Esophagus muscularis mucosa (tissue), 4 donors: ENCODE measurements around the gene TMEM131L. TPM values are rescaled to one million over a fixed set of nuclear protein-coding genes. Genes with fewer than 3 reads are reported as not detected.
"Not testable (repeated sequence)": the region's sequence is repeated elsewhere in the genome, so short reads cannot be mapped to it uniquely, and the experiment has no call there.

ENCODE experiments used
- DNase-seq: peaks from one replicate; pipeline ENCODE4 v3.0.0-alpha.2; 2017; ENCODE audit errors: extremely low spot score
- H3K27ac ChIP-seq, 4 donors: fragments of 200-600 bp; sonication (generic); replicated peaks in 1 of 4; 1 replicate in 3 of 4; 2 replicates in 1 of 4; pipeline ENCODE4 v1.5.1; 2016 to 2019; ENCODE audit warnings: mild to moderate bottlenecking in 1 of 4
- H3K27me3 ChIP-seq, 4 donors: fragments of 200-600 bp; sonication (generic); one replicate each; pipeline versions ENCODE4 v1.5.1 to v1.6.0; 2016 to 2019
- H3K36me3 ChIP-seq, 4 donors: fragments of 200-600 bp; sonication (generic); one replicate each; pipeline ENCODE4 v1.5.1; 2016 to 2019
- H3K4me1 ChIP-seq, 4 donors: fragments of 200-600 bp; sonication (generic); one replicate each; pipeline ENCODE4 v1.5.1; 2016 to 2019
- H3K4me3 ChIP-seq, 4 donors: fragments of 200-600 bp; sonication (generic); 1 replicate in 2 of 4; 2 replicates in 2 of 4; pipeline ENCODE4 v1.5.1; 2016 to 2019; ENCODE audit warnings: mild to moderate bottlenecking in 4 of 4, moderate library complexity in 1 of 4
- H3K9me3 ChIP-seq, 4 donors: fragments of 200-600 bp; sonication (generic); 1 replicate in 3 of 4; 2 replicates in 1 of 4; pipeline ENCODE4 v1.5.1; 2016 to 2019
- EP300 ChIP-seq: sonication (generic); formaldehyde crosslinking; IDR thresholded peaks from one replicate; pipeline ENCODE4 v1.6.1; 2017; ENCODE audit warnings: antibody characterized with exemption
- POLR2A ChIP-seq: fragments of 450-650 bp; IDR thresholded peaks from one replicate; pipeline ENCODE4 v1.6.1; 2017; ENCODE audit warnings: antibody characterized with exemption, moderate library complexity, mild to moderate bottlenecking, low read depth
- POLR2AphosphoS5 ChIP-seq, 2 donors: sonication (generic); formaldehyde crosslinking; IDR thresholded peaks; one replicate each; pipeline ENCODE4 v1.6.1; 2017; ENCODE audit warnings: antibody characterized with exemption in 2 of 2
- WGBS: methylation state at CpG from one replicate; pipeline ENCODE4 v1.1.5; 2018; 5-methylcytosine and 5-hydroxymethylcytosine counted together
- intact Hi-C: fragments of 100-400 bp; cut with DNase I; formaldehyde crosslinking; loops from one replicate; pipeline ENCODE4 v1.15.1; 2023
- total RNA-seq, 4 donors: library from RNA; depleted of rRNA; stranded (reverse); fragments of >200 nt; gene quantifications; one replicate each; pipeline versions ENCODE4 v1.1.0 to v1.2.1, GENCODE V29; 2016
- TF ChIP-seq, protein P1 (sequence below), 3 experiments: fragments of 200-600 bp in 2 of 3; fragments of 450-650 bp in 1 of 3; sonication (generic) in 2 of 3; IDR thresholded peaks; one replicate each; pipeline ENCODE4 v1.5.1; 2017 to 2019; ENCODE audit warnings: antibody characterized with exemption in 3 of 3, mild to moderate bottlenecking in 2 of 3, moderate library complexity in 1 of 3

The TMEM131L gene
- total RNA-seq, 4 donors from 2014 or later, result 10.3 to 16.3 (median 12.1) TPM

DNA sequence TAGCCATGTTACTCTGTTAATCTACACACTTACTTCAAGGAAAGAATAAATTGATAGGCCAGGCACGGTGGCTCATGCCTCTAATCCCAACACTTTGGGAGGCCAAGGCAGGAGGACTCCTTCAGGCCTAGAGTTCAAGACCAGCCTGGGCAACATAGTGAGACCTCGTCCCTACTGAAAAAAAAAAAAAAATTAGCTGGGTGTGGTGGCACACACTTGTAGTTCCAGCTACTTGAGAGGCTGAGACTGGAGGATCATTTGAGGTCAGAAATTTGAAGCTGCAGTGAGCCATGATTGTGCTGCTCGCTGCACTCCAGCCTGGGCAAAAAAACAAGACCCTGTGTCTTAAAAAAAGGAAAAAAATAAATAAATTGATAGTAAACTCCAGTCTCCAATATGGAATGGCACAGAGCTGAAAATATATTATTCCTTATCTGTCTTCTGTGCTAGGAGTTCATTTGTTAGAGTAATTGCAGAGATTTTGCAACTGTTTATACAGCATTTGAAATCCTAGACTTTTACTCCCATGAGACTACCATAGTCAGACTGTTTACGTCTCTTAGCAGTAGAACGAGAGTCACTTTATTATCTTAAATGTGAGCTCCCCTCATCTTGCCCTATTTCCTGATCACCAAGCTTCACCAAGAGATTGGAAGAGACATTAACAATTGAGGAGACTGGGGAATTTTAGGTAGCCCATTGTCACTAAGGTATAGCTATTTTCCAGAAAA lies 18.8 kb upstream of the TMEM131L start:
- H3K4me1 ChIP-seq, result peaks cover 6 to 17% (median 10%) of the 10 kb centered on the region in 4 donors
- no peaks in the 10 kb centered on the region for H3K9me3 ChIP-seq
- no peaks in the 10 kb centered on the region for H3K27me3 ChIP-seq
- no peak for TF ChIP-seq POLR2A
- no peak for TF ChIP-seq POLR2AphosphoS5 (IDR thresholded peaks at IDR 0.05)
- TF ChIP-seq EP300, result no peak
- TF ChIP-seq, protein P1, sequence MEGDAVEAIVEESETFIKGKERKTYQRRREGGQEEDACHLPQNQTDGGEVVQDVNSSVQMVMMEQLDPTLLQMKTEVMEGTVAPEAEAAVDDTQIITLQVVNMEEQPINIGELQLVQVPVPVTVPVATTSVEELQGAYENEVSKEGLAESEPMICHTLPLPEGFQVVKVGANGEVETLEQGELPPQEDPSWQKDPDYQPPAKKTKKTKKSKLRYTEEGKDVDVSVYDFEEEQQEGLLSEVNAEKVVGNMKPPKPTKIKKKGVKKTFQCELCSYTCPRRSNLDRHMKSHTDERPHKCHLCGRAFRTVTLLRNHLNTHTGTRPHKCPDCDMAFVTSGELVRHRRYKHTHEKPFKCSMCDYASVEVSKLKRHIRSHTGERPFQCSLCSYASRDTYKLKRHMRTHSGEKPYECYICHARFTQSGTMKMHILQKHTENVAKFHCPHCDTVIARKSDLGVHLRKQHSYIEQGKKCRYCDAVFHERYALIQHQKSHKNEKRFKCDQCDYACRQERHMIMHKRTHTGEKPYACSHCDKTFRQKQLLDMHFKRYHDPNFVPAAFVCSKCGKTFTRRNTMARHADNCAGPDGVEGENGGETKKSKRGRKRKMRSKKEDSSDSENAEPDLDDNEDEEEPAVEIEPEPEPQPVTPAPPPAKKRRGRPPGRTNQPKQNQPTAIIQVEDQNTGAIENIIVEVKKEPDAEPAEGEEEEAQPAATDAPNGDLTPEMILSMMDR (IDR thresholded peaks at IDR 0.05), result no peak
- no peaks in the 10 kb centered on the region for H3K36me3 ChIP-seq
- peak overlapping the region in 3 of 4 donors; percentile 8 to 21 (median 13) for H3K4me3 ChIP-seq
- H3K27ac ChIP-seq, result peak overlapping the region in 1 of 4 donors; percentile 8
- intact Hi-C loops, result no loop called here
- WGBS, result 79% methylated on average over 5 of the region's 5 CpGs
- DNase-seq, result no peak

DNA sequence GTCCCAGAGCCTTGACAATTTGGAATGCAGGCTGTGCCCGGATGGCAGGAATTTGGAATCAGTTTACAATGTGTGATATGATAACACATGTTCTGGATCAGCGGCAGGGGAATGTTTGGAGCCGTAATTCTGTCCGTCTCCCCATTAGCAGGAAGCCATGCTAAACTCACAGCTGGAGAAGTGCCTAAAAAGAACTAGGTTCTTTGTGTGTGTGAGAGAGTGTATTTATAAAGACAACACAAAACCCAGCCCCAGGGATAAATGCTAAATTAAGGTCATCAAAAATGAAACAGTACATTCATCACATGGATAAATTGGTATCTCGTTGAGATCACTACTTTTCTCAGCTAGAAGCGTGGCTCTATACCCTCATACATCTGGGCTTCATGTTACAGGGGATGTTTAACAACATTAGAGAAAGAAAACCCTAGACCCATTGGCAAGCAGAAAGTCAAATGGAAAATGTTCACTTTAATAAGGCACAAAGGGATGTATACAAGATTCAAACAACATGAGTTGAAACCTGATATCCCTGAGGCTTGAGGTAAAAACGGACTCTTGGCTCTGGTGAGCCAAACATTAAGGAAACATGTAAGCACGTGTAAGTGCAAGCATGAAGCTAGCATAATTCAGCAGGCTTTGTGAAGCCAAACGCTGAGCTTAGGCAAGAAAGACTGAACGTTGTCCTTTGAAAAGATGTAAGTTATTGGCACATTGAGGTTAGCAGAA lies 18.0 kb upstream of the TMEM131L start:
- Histone ChIP-seq H3K4me3 (peak overlapping the region in 3 of 4 donors; percentile 8 to 21 (median 13)), H3K9me3 (no peaks in the 10 kb centered on the region)
- intact Hi-C loops, result no loop called here

DNA sequence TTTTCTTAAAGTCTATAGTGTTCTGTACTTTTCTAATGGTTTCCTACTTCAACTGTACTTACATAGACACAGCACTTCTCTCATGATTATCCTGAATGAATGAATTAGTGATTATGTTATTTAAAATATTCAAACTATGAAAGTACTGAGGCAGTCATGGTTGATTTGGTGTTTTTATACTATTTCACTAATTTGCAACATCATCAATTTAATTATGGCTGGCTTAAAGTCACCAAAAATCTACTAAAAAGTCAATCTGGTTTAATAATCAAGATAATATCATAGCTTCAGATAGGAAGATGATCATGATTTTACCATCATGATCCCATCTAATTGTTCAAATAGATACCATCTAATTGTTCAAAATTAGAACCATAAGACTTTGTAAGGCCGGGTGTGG lies 16.8 kb upstream of the TMEM131L start:
- Histone ChIP-seq H3K27me3 (no peaks in the 10 kb centered on the region), H3K27ac (no peak overlapping the region), H3K4me1 (peaks cover 6 to 17% (median 10%) of the 10 kb centered on the region in 4 donors), H3K36me3 (no peaks in the 10 kb centered on the region), H3K9me3 (no peaks in the 10 kb centered on the region), H3K4me3 (no peak overlapping the region)
- intact Hi-C loops, result no loop called here
- no peak for TF ChIP-seq POLR2A
- WGBS, result 89% methylated on average over 1 of the region's 1 CpG
- DNase-seq, result no peak

More for the DNA sequence above, 18.0 kb upstream of the TMEM131L start:
- H3K27ac ChIP-seq, result peak overlapping the region in 2 of 4 donors; percentile 4 to 8
- no peak for DNase-seq
- H3K36me3 ChIP-seq, result no peaks in the 10 kb centered on the region
- WGBS, result 30% methylated on average over 10 of the region's 10 CpGs
- TF ChIP-seq POLR2AphosphoS5 (IDR thresholded peaks at IDR 0.05), result no peak
- TF ChIP-seq, protein P1 (IDR thresholded peaks at IDR 0.05), result no peak
- no peak for TF ChIP-seq POLR2A
- no peak for TF ChIP-seq EP300
- peaks cover 6 to 17% (median 10%) of the 10 kb centered on the region in 4 donors for H3K4me1 ChIP-seq
- no peaks in the 10 kb centered on the region for H3K27me3 ChIP-seq

DNA sequence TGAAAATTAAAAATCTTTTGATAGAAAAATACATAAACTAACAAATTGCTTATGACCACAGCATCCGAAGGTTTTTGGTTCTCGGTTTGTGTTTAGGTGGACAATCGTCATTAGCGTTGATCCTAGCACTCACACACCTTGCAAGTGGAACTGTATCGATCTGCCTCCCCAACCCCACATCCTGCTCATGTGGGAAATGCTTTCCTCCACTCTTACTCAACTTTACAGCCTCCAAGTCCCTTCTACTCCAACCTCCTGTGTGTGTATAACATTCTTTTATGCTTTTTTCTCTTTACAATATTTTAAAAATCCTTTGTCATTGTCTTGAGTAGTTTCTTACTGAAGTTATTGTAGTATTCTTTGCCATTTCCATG lies 15.6 kb upstream of the TMEM131L start:
- TF ChIP-seq, protein P1 (IDR thresholded peaks at IDR 0.05), result no peak
- TF ChIP-seq POLR2AphosphoS5 (IDR thresholded peaks at IDR 0.05), result no peak
- TF ChIP-seq EP300, result no peak
- no peak for TF ChIP-seq POLR2A

DNA sequence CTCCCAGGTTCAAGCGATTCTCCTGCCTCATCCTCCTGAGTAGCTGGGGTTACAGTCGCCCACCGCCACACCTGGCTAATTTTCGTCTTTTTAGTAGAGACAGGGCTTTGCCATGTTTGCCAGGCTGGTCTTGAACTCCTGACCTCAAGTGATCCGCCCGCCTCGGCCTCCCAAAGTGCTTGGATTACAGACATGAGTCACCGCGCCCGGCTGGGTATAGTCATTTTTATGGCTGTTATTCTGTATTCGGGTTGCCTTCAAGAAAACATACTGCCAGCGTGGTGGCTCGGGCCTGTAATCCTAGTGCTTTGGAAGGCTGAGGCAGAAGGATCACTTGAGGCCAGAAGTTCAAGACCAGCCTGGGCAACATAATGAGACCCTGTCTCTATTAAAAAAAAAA lies 15.0 kb upstream of the TMEM131L start:
- H3K36me3 ChIP-seq, intact Hi-C loops, DNase-seq, H3K27ac ChIP-seq, H3K9me3 ChIP-seq, H3K4me3 ChIP-seq, H3K27me3 ChIP-seq: not testable (repeated sequence)
- peaks cover 6 to 17% (median 10%) of the 10 kb centered on the region in 4 donors for H3K4me1 ChIP-seq
- WGBS, result 94% methylated on average over 7 of the region's 13 CpGs

More for the DNA sequence above, 15.6 kb upstream of the TMEM131L start:
- WGBS, result 88% methylated on average over 5 of the region's 5 CpGs
- Histone ChIP-seq H3K36me3 (no peaks in the 10 kb centered on the region), H3K9me3 (no peaks in the 10 kb centered on the region), H3K27ac (no peak overlapping the region), H3K4me3 (no peak overlapping the region), H3K4me1 (peaks cover 6 to 17% (median 10%) of the 10 kb centered on the region in 4 donors), H3K27me3 (no peaks in the 10 kb centered on the region)
- no peak for DNase-seq
- intact Hi-C loops, result no loop called here
